Right atrium auricular region (tissue), 2 donors: Measurements from ENCODE around the gene KLK12. TPM values are rescaled to one million over a fixed set of nuclear protein-coding genes. Genes with fewer than 3 reads are reported as not detected.

Experiments
- DNase-seq: peaks from one replicate; pipeline ENCODE4 v3.0.0-alpha.2; 2019; ENCODE audit warnings: low spot score
- H3K27ac ChIP-seq, 2 donors: fragments of 200-600 bp; sonication (generic); 1 replicate in 1 of 2; 2 replicates in 1 of 2; pipeline ENCODE4 v1.5.1; 2016 to 2019
- H3K27me3 ChIP-seq, 2 donors: fragments of 200-600 bp; sonication (generic); one replicate each; pipeline versions ENCODE4 v1.5.1 to v1.6.0; 2017 to 2019
- H3K36me3 ChIP-seq: fragments of 200-600 bp; sonication (generic); one replicate; pipeline ENCODE4 v1.5.1; 2016
- H3K4me1 ChIP-seq, 2 donors: fragments of 200-600 bp; sonication (generic); one replicate each; pipeline versions ENCODE4 v1.5.1 to v1.6.0; 2017 to 2019
- H3K4me3 ChIP-seq, 2 donors: fragments of 200-600 bp; sonication (generic); 1 replicate in 1 of 2; 2 replicates in 1 of 2; pipeline ENCODE4 v1.5.1; 2017 to 2019; ENCODE audit warnings: mild to moderate bottlenecking in 1 of 2, moderate library complexity in 1 of 2
- H3K9me3 ChIP-seq, 2 donors: fragments of 200-600 bp; sonication (generic); one replicate each; pipeline ENCODE4 v1.5.1; 2019
- CTCF ChIP-seq, 2 donors: fragments of 200-600 bp; sonication (generic); IDR thresholded peaks; one replicate each; pipeline ENCODE4 v1.5.1; 2019; ENCODE audit warnings: antibody characterized with exemption in 2 of 2
- total RNA-seq, 2 donors: library from RNA; depleted of rRNA; stranded (reverse); fragments of >200 nt; gene quantifications; one replicate each; pipeline ENCODE4 v1.1.0, GENCODE V29; 2016

The KLK12 gene
- total RNA-seq, 2 donors from 2014 or later: not detected

- Histone ChIP-seq H3K4me1 (no peaks in the 10 kb centered on the region), H3K27ac (no peak overlapping the region), H3K36me3 (no peaks in the 10 kb centered on the region), H3K9me3 (no peaks in the 10 kb centered on the region), H3K27me3 (no peaks in the 10 kb centered on the region), H3K4me3 (no peak overlapping the region)
- TF ChIP-seq CTCF (IDR thresholded peaks at IDR 0.05): no peak
- DNase-seq: no peak
Observed at GRCh38 chr19:51025401-51025800, 9.4 kb downstream of the KLK12 start.

- H3K27me3 ChIP-seq: no peaks in the 10 kb centered on the region
- no peak overlapping the region for H3K27ac ChIP-seq
- no peak for TF ChIP-seq CTCF (IDR thresholded peaks at IDR 0.05)
- no peak for DNase-seq
- H3K9me3 ChIP-seq: no peaks in the 10 kb centered on the region
- H3K4me1 ChIP-seq: peaks cover 0 to under 1% of the 10 kb centered on the region in 2 donors
- no peak overlapping the region for H3K4me3 ChIP-seq
- H3K36me3 ChIP-seq: no peaks in the 10 kb centered on the region
Observed at GRCh38 chr19:51024924-51025323, 9.9 kb downstream of the KLK12 start.

GRCh38 chr19:51023946-51024345 lies 10.9 kb downstream of the KLK12 start:
- DNase-seq: no peak
- Histone ChIP-seq H3K27me3 (no peaks in the 10 kb centered on the region), H3K36me3 (no peaks in the 10 kb centered on the region), H3K4me3 (no peak overlapping the region), H3K4me1 (peaks cover 0 to 10% of the 10 kb centered on the region in 2 donors), H3K9me3 (no peaks in the 10 kb centered on the region), H3K27ac (no peak overlapping the region)
- TF ChIP-seq CTCF (IDR thresholded peaks at IDR 0.05): no peak

- Histone ChIP-seq H3K27me3 (peaks cover 0 to 2% of the 10 kb centered on the region in 2 donors), H3K36me3 (no peaks in the 10 kb centered on the region), H3K27ac (no peak overlapping the region), H3K4me1 (peaks cover 0 to 17% of the 10 kb centered on the region in 2 donors), H3K9me3 (no peaks in the 10 kb centered on the region), H3K4me3 (no peak overlapping the region)
- TF ChIP-seq CTCF (IDR thresholded peaks at IDR 0.05): no peak
- no peak for DNase-seq
Observed at GRCh38 chr19:51022526-51022925, 12.3 kb downstream of the KLK12 start.

GRCh38 chr19:51020988-51021651 lies 13.7 kb downstream of the KLK12 start:
- Histone ChIP-seq H3K4me3 (no peak overlapping the region), H3K36me3 (no peaks in the 10 kb centered on the region), H3K9me3 (no peaks in the 10 kb centered on the region), H3K4me1 (peaks cover 0 to 25% of the 10 kb centered on the region in 2 donors), H3K27ac (no peak overlapping the region), H3K27me3 (peaks cover 4 to 11% of the 10 kb centered on the region in 2 donors)
- no peak for DNase-seq
- TF ChIP-seq CTCF (IDR thresholded peaks at IDR 0.05): peak; percentile 40 to 75

- H3K9me3 ChIP-seq: no peaks in the 10 kb centered on the region
- peaks cover 0 to 25% of the 10 kb centered on the region in 2 donors for H3K4me1 ChIP-seq
- peaks cover 9 to 11% of the 10 kb centered on the region in 2 donors for H3K27me3 ChIP-seq
- no peak for TF ChIP-seq CTCF (IDR thresholded peaks at IDR 0.05)
- no peak within 1 kb of the TSS for H3K27ac ChIP-seq
- peak within 1 kb of the TSS; percentile 7 to 47 for H3K4me3 ChIP-seq
- no peak for DNase-seq
- H3K36me3 ChIP-seq: no peaks in the 10 kb centered on the region
Observed at GRCh38 chr19:51019544-51019925, 15.3 kb downstream of the KLK12 start, which contains the start of gene KLK10. TSS of gene KLK10 (minus strand) at chr19:51019709. CDS start at chr19:51019130, 579 bp downstream.
